Measurements from ENCODE around the gene CFAP141.
"Not testable (repeated sequence)": the region's sequence is repeated elsewhere in the genome, so short reads cannot be mapped to it uniquely, and the experiment has no call there.

The CFAP141 gene

GRCh38 chr1:154208677-154209388 lies 2.7 kb upstream of the CFAP141 start:
- in situ Hi-C loops (cut with HindIII; ENCODE audit: low sequenced_read_pairs), result no loop called here

- in situ Hi-C loops (cut with HindIII; ENCODE audit: low sequenced_read_pairs), result no loop called here
These were observed 1.1 kb upstream of the CFAP141 start for GRCh38 chr1:154207262-154207661.

- in situ Hi-C loops (cut with HindIII; ENCODE audit: low sequenced_read_pairs), result not testable (repeated sequence)
These were observed 355 bp downstream of the CFAP141 start for GRCh38 chr1:154205778-154206177.

GRCh38 chr1:154199563-154199879 lies 6.6 kb downstream of the CFAP141 start:
- in situ Hi-C loops (cut with HindIII; ENCODE audit: low sequenced_read_pairs), result no loop called here

GRCh38 chr1:154198756-154199562 lies 7.2 kb downstream of the CFAP141 start:
- in situ Hi-C loops (cut with HindIII; ENCODE audit: low sequenced_read_pairs), result no loop called here

DNA sequence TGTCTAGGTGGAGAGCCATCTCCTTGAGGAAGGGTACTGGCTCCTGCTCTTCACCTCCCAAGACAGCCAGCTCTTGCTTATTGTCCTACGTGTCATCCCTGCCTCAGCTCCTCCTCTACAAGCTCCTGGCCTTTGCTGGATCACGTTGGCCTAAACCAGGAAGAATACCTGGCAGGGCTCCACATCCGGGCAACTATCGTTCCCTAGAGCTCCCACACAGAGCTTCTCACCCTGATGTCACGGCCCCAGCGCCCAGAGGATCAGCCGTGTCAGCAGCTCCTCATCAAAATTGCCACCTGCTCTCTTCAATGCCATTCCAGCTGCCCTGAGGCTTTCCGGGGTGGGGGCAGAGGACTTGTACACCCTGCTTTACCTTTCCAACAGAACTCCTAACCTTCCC lies 12.3 kb downstream of the CFAP141 start:
- in situ Hi-C loops (cut with HindIII; ENCODE audit: low sequenced_read_pairs), result no loop called here

- in situ Hi-C loops (cut with HindIII; ENCODE audit: low sequenced_read_pairs), result no loop called here
These were observed 13.7 kb downstream of the CFAP141 start for GRCh38 chr1:154192476-154192875.

- in situ Hi-C loops (cut with HindIII; ENCODE audit: low sequenced_read_pairs), result no loop called here
These were observed 14.1 kb downstream of the CFAP141 start, which contains the start of gene TPM3 for GRCh38 chr1:154191990-154192461. Gene TPM3, minus strand, starts transcription at chr1:154192100. Its CDS starts 82 bp downstream, at chr1:154192018.

DNA sequence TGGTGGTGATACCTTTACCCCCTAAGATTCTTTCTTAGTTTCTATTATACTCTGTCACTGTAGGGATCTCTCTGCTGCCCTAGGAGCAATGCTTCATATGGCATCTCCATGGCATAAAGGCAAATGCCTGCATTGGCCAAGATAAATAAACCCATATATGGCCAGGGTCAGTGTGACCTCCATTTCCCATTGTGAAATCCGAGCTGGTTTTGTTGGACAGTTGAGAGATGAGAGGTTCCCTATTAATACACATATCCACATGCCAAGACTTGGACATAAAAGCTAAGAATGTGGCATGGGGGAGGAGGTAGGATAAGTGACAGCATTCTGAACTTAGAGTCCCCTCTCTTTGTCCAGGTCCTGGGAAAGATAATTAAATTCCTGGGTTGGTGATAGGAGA lies 15.6 kb downstream of the CFAP141 start:
- in situ Hi-C loops (cut with HindIII; ENCODE audit: low sequenced_read_pairs), result no loop called here

GRCh38 chr1:154186852-154187501 lies 19.2 kb downstream of the CFAP141 start:
- in situ Hi-C loops (cut with HindIII; ENCODE audit: low sequenced_read_pairs), result no loop called here

GRCh38 chr1:154186177-154186576 lies 20.0 kb downstream of the CFAP141 start:
- in situ Hi-C loops (cut with HindIII; ENCODE audit: low sequenced_read_pairs), result no loop called here

DNA sequence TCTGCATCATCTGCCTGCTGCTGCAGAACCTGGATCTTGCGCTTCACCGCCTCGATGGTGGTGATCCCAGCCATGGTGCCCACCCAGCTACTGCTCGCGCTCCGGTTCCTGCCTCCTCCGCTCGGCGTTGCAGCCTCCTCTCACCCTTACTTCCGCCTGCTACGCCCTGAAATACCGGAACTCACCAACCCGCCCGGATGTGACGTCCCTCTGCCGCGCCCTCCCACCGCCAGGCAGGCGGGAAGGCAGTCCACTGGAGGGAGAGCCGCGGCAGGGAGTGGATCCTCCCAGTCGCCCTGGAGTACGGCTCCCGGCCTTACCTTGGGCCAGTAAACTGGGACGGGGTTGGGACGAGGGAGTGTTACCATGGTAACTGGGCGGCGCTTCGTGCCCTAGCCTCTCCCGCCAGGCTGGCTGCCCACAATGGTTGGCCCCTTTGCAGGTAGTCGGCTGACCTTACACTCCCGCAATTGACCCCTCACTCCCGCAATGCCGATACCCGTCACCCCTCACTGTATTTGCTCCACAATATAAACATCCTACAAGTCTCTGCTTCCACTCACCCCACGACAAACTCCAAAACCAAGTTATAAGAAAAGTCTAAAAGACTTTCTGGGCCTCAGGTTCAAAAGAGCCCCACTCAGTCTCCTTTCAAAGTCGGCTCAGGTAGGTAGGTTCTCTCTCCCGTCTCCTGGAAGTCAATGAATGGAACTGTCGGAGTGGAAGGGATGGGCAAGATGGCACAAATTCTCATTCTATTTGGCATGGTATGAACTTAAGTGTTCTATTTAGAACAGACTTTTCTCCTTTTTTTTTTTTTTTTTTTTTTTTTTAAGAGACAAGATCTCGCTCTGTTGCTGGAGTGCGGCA lies 22.9 kb downstream of the CFAP141 start:
- in situ Hi-C loops (cut with HindIII; ENCODE audit: low sequenced_read_pairs), result no loop called here

- in situ Hi-C loops (cut with HindIII; ENCODE audit: low sequenced_read_pairs), result no loop called here
These were observed 23.6 kb downstream of the CFAP141 start for GRCh38 chr1:154182344-154183045.

- in situ Hi-C loops (cut with HindIII; ENCODE audit: low sequenced_read_pairs), result no loop called here
These were observed 24.2 kb downstream of the CFAP141 start for GRCh38 chr1:154181944-154182343.

DNA sequence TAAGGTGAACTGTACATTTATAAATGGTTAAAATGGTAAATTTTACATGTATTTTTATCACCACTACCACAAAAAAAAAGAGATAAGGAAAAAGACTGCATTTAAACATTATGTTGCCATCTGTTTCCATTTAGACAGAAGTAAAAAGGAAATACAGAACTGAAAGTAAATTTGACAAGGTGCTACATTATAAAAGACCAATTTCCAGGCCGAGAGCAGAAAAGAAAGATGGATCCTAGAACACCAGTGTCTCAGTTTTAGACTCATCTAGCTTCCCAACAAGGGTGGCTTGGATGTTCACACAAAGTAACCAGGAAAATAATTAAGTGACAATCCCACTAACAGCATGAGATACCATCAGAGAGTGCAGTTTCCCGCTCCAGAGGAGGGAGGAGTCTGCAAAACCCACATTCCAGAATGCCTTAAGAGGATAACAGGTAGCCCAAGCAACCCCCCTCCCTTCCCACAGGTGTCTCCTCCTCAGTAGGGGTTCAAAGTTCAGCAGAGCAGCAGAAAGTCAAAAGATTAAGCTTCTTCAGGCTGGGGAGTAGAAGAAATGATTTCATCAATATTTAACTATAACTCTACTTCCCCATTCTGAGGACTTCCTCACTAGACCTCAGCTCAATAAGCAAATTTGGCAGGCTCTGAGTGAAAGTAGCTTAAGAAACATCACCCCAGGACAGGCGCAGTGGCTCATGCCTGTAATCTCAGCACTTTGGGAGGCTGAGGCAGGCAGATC lies 26.0 kb downstream of the CFAP141 start:
- in situ Hi-C loops (cut with HindIII; ENCODE audit: low sequenced_read_pairs), result no loop called here

GRCh38 chr1:154178911-154179811 lies 27.0 kb downstream of the CFAP141 start:
- in situ Hi-C loops (cut with HindIII; ENCODE audit: low sequenced_read_pairs), result no loop called here

GRCh38 chr1:154178013-154178412 lies 28.1 kb downstream of the CFAP141 start:
- in situ Hi-C loops (cut with HindIII; ENCODE audit: low sequenced_read_pairs), result no loop called here

- in situ Hi-C loops (cut with HindIII; ENCODE audit: low sequenced_read_pairs), result no loop called here
These were observed 29.8 kb downstream of the CFAP141 start for GRCh38 chr1:154176337-154176736.
